Stimulated activated naive B cell treated with anti-CD40 and anti-IgM and Interleukin-4, amounts not matched to agents 10 μg/mL and 1 μg/mL and 100 μg/mL, for 72 hours (primary cell): ENCODE data around the gene GCGR.
"Not testable (repeated sequence)": the region's sequence is repeated elsewhere in the genome, so short reads cannot be mapped to it uniquely, and the experiment has no call there.

Source experiments
- ATAC-seq, 2 donors: fragments of 150-1000 bp; cut with Tn5 transposase; replicated peaks; 2 replicates each; pipeline ENCODE4 v1.10.0; 2021; ENCODE audit warnings: moderate library complexity in 1 of 2
- DNase-seq: peaks from one replicate; pipeline ENCODE4 v3.0.0; 2021
- H3K27ac Mint-ChIP-seq: one replicate; pipeline ENCODE4 v1.8.0; 2022; ENCODE audit warnings: mild to moderate bottlenecking, mixed read lengths
- H3K27me3 Mint-ChIP-seq, 2 donors: one replicate each; pipeline ENCODE4 v1.8.0; 2022; ENCODE audit warnings: mixed read lengths in 2 of 2
- H3K36me3 Mint-ChIP-seq, 2 donors: one replicate each; pipeline ENCODE4 v1.8.0; 2022; ENCODE audit warnings: mixed read lengths in 2 of 2, mild to moderate bottlenecking in 1 of 2
- H3K4me1 Mint-ChIP-seq, 2 donors: one replicate each; pipeline ENCODE4 v1.8.0; 2022; ENCODE audit warnings: mixed read lengths in 2 of 2, mild to moderate bottlenecking in 1 of 2
- H3K4me3 Mint-ChIP-seq, 2 donors: one replicate each; pipeline ENCODE4 v1.8.0; 2022; ENCODE audit warnings: mild to moderate bottlenecking in 2 of 2, mixed read lengths in 2 of 2, moderate library complexity in 1 of 2
- H3K9me3 Mint-ChIP-seq, 2 donors: one replicate each; pipeline ENCODE4 v1.8.0; 2022; ENCODE audit warnings: mixed read lengths in 2 of 2, mild to moderate bottlenecking in 1 of 2

GCGR gene

DNA sequence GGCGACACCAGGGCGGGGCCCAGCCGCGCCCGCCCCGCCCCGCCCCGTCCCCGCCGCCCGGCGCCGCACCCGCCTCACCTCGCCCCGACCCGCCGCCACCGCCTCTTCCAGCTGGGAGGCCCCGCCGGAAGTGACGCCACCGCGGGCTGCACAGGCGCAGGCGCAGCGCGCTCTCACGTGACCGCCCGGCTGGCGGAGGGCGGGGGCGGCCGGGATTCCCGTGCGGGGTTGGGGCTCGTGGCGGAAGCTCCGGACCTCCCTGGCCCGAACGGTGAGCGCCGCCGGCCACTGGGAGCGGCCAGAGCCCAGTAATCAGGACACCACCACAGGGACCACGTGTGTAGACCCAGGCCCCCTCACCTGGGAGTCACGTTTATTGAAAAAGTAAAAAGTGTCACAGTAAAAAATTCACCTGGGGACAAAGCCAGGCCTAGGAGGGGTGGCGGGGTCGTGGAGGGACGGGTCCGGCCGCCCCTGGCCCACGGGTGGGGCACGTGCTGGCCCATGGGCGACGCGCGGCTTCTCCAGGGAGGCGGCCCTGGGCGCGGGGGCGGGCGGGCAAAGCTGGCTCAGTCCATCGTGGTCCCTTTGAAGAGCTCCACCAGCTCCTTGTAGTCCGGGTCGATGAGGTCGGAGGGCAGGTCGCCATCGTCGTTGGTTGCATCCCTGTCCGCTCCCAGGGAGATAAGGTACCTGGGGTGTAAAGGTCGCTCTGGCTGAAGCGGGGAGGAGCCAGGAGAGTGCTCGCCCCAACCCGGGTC lies 29.4 kb downstream of the GCGR start, which contains the start of gene MCRIP1:
MCRIP1 (minus strand) TSS at position 132 of the 761 bp plus-strand sequence. CDS start 8,785 bp downstream, outside the sequence.
- Mint-ChIP-seq H3K9me3 (no peaks in the 10 kb centered on the region), H3K4me1 (peaks cover 24 to 38% of the 10 kb centered on the region in 2 donors), H3K27me3 (no peaks in the 10 kb centered on the region), H3K36me3 (peaks cover 8 to 9% of the 10 kb centered on the region in 2 donors), H3K27ac (peak within 1 kb of the TSS; percentile 96), H3K4me3 (peak within 1 kb of the TSS; percentile 87 to 96)
- ATAC-seq (peak; percentile 82 to 85), DNase-seq (peak; percentile 95)

DNA sequence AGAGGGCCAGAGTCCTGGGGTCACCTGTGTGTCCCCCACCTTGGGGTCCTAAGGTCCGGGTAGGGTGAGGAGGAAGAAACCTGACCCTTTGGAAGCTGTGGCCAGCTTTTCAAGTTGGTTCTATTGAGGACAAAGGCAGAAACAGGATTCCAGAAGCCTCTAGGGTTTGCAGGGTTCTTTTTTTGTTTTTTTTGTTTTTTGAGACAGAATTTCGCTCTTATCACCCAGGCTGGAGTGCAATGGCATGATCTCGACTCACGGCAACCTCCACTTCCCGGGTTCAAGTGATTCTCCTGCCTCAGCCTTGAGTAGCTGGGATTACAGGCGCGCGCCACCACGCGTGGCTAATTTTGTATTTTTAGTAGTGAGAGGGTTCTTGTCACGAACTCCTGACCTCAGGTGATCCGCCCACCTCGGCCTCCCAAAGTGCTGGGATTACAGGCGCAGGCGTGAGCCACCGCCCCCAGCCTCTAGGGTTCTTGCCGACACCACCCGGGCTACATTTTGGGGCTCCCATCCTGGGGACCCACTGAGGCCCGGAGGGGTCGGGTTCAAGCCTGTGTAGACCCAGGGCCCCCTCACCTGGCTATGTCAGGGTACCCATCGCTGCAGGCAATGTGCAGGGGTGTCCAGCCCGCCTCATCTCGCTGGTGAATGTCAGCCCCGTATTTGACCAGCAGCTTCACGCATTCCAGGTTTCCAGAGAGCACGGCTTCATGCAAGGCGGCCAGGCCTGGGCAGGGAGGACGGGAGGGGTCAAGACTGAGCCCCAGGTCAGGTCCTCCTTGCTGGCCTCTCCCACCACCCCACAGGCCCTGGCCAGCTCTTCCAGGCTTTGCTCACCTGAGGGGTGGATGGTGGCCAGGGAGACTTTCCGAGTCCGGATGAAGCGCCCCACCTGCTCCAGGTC lies 30.2 kb downstream of the GCGR start:
- peak overlapping the region; percentile 96 for H3K27ac Mint-ChIP-seq
- no peak for DNase-seq
- H3K4me1 Mint-ChIP-seq: peaks cover 20 to 33% of the 10 kb centered on the region in 2 donors
- no peak for ATAC-seq
- H3K4me3 Mint-ChIP-seq: peak overlapping the region; percentile 86 to 87
- no peaks in the 10 kb centered on the region for H3K27me3 Mint-ChIP-seq
- peaks cover 8 to 9% of the 10 kb centered on the region in 2 donors for H3K36me3 Mint-ChIP-seq
- no peaks in the 10 kb centered on the region for H3K9me3 Mint-ChIP-seq

DNA sequence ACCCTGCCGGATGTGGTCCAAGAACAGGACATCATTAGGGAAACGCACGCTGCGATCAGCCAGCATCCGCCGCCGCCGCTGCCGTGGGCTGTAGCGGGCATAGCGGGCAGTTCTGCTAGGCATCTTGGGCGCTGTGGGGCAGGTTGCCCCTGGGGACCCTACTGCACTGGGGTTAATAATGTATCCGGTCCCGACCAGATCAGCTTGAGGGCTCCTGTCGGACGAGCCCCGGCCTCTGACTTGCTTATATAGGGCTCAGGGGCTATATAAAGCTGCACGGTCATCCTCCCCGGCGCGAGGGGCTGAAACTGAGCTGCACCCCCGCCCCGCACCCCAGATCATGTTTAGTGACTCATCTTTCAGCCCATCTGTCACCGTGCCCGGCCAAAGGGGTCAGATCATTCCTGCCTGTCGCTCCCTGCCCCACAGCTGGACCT lies 30.9 kb downstream of the GCGR start, which contains the start of gene PPP1R27:
PPP1R27 (minus strand) TSS at position 220 of the 437 bp plus-strand sequence; CDS start at position 123, 97 bp downstream.
- ATAC-seq (no peak), DNase-seq (no peak)
- H3K36me3 Mint-ChIP-seq: peaks cover 6 to 8% of the 10 kb centered on the region in 2 donors
- peak within 1 kb of the TSS; percentile 96 for H3K27ac Mint-ChIP-seq
- peaks cover 17 to 28% of the 10 kb centered on the region in 2 donors for H3K4me1 Mint-ChIP-seq
- no peaks in the 10 kb centered on the region for H3K9me3 Mint-ChIP-seq
- no peaks in the 10 kb centered on the region for H3K27me3 Mint-ChIP-seq
- peak within 1 kb of the TSS; percentile 86 to 87 for H3K4me3 Mint-ChIP-seq

DNA sequence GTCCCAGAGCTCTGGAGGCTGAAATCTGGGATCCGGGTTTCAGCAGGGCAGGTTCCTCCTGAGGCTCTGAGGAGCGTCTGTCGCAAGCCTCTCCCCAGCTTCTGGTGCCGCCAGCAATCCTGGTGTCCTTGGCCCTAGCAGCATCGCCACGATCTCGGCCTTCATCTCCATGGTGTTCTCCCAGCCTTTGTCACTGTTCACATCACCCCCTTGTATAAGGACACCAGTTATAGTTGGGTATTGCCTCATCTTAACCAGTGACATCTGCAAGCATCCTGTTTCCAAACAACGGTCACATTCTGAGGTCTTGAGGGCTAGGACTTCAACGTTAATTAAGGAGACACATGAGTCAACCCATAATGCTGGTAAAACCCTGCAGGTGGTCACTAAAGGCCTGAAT lies 33.7 kb downstream of the GCGR start:
- no peak for DNase-seq
- H3K9me3 Mint-ChIP-seq: no peaks in the 10 kb centered on the region
- no peak overlapping the region for H3K27ac Mint-ChIP-seq
- peaks cover 5% of the 10 kb centered on the region in 2 donors for H3K4me1 Mint-ChIP-seq
- peaks cover 7 to 8% of the 10 kb centered on the region in 2 donors for H3K36me3 Mint-ChIP-seq
- no peak for ATAC-seq
- H3K27me3 Mint-ChIP-seq: no peaks in the 10 kb centered on the region
- H3K4me3 Mint-ChIP-seq: no peak overlapping the region

GRCh38 chr17:81838753-81839255 lies 34.9 kb downstream of the GCGR start:
- Mint-ChIP-seq H3K4me3 (no peak overlapping the region), H3K4me1 (peaks cover 3 to 4% of the 10 kb centered on the region in 2 donors), H3K36me3 (peaks cover 19 to 20% of the 10 kb centered on the region in 2 donors), H3K27me3 (no peaks in the 10 kb centered on the region), H3K27ac (no peak overlapping the region), H3K9me3 (no peaks in the 10 kb centered on the region)
- ATAC-seq (no peak), DNase-seq (no peak)

DNA sequence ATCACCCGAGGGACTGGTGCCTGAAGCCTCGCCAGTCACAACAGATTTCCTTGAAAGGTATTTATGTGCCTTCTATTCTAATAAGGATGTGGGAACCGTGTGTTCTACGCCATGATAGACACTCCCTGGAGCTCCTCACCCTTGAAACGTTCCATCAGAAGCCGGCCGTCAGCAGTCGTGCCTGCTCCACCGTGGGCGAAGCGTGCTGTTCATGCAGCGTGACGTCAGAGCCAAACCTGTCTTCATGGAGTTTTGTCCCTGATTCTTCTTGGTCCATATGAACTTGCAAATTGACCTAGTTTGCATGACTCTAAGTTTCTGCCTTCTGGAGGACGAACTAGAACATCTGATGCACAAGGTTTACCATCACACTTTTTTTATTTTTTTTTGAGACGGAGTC lies 35.4 kb downstream of the GCGR start:
- Mint-ChIP-seq H3K36me3 (peaks cover 23 to 24% of the 10 kb centered on the region in 2 donors), H3K4me1 (peaks cover 3 to 4% of the 10 kb centered on the region in 2 donors), H3K27me3 (no peaks in the 10 kb centered on the region), H3K9me3 (no peaks in the 10 kb centered on the region), H3K27ac (no peak overlapping the region), H3K4me3 (no peak overlapping the region)
- no peak for ATAC-seq
- DNase-seq: no peak

DNA sequence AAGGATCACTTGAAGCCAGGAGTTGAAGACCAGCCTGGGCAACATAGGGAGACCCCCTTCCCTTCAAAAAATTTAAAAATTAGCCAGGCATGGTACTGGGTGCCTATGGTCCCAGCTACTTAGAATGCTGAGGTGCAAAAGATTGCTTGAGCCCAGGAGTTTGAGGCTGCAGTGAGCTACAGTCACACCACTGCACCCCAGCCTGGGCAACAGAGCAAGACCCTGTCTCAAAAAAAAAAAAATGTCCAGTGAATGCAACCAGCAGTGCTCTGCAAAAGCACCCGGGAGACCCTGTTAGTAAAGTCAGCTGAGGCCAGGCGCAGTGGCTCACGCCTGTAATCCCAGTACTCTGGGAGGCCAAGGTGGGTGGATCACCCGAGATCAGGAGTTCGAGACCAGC lies 36.1 kb downstream of the GCGR start:
- not testable (repeated sequence) for H3K4me1 Mint-ChIP-seq, H3K27me3 Mint-ChIP-seq, H3K9me3 Mint-ChIP-seq, ATAC-seq, H3K4me3 Mint-ChIP-seq, DNase-seq, H3K27ac Mint-ChIP-seq
- peaks cover 30% of the 10 kb centered on the region in 2 donors for H3K36me3 Mint-ChIP-seq

DNA sequence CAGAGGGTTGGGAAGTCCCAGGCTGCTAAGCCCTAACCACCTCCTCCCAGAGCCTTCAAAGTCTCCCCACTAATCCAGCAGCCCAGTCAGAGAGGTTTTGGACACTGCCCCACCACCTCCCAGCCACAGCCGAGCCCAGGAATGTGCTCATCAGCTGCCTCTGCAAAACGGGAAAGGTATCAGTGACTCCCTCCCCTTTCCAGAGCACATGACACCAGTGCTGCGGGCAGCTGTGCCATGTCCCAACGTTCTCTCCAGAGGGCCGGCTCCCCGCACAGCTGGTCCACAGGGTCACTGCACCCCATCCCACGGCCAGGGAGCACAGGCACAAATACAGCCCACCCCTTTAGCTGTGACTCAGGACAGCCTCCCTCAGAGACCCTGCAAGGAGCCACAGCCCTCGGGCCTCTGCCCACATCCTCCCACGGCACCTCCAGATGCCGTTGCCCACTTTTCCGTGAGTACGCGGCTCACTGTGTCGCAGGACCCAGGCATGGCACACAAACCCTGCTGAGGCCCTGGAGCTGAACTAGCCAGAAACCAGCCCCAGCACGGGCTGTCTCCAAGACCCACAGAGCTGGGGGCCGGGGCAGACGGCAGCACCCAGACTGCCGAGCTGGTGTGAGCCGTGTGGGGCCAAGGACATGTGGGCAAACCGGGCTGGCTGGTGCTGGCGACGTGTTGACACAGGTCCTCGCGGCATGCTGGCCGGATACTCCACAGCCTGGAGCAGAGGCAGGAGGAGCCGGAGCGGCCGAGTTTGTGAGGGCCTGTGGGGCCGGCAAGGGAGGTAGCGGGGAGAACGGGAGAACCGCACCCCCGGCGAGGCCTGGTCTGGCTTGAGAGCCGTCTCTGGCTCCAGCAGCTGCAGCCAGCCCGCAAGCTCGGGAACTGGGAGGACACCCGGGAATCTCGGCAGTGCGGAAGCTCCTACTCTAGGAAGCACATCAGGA lies 37.2 kb downstream of the GCGR start:
- DNase-seq: no peak
- peaks cover 30 to 31% of the 10 kb centered on the region in 2 donors for H3K36me3 Mint-ChIP-seq
- no peaks in the 10 kb centered on the region for H3K27me3 Mint-ChIP-seq
- H3K4me3 Mint-ChIP-seq: no peak overlapping the region
- H3K4me1 Mint-ChIP-seq: peaks cover 0 to 2% of the 10 kb centered on the region in 2 donors
- no peaks in the 10 kb centered on the region for H3K9me3 Mint-ChIP-seq
- H3K27ac Mint-ChIP-seq: no peak overlapping the region
- ATAC-seq: no peak

DNA sequence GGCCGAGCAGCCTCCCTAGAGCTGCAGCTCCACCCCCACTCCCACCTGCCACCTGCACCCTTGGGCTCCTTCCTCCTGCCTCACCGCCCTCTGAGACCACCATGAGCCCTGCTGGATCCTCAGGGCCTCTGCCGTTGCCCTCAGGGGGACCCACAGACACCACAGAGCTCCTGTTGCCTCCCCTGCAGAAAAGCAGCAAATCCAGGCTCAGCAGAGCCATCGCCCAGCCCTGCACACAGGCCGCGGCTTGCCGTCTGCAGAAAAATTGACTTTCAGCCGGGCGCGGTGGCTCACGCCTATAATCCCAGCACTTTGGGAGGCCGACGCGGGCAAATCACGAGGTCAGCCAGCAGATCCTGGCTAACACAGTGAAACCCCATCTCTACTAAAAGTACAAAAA lies 37.9 kb downstream of the GCGR start:
- ATAC-seq (no peak), DNase-seq (no peak)

DNA sequence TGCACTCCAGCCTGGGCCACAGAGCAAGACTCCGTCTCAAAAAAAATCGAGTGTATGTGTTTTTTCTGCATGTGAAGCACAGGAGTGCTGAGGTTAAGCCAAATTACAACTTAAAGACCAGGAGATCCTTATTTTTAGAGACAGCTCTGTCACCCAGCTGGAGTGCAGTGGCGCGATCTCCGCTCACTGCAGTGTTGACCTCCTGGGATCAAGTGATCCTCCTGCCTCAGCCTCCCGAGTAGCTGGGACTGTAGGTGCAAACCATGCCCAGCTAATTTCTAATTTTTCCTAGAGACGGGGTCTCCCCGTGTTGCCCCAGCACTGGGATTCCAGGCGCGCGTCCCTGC lies 38.4 kb downstream of the GCGR start:
- Mint-ChIP-seq H3K27me3 (no peaks in the 10 kb centered on the region), H3K9me3 (no peaks in the 10 kb centered on the region), H3K36me3 (peaks cover 34 to 39% of the 10 kb centered on the region in 2 donors), H3K4me1 (peaks cover 0 to 2% of the 10 kb centered on the region in 2 donors), H3K27ac (no peak overlapping the region), H3K4me3 (no peak overlapping the region)
- DNase-seq (no peak), ATAC-seq (no peak)

More for the DNA sequence above, 37.9 kb downstream of the GCGR start:
- Mint-ChIP-seq H3K27ac (no peak overlapping the region), H3K4me1 (peaks cover 0 to 2% of the 10 kb centered on the region in 2 donors), H3K9me3 (no peaks in the 10 kb centered on the region), H3K4me3 (no peak overlapping the region), H3K36me3 (peaks cover 33 to 35% of the 10 kb centered on the region in 2 donors), H3K27me3 (no peaks in the 10 kb centered on the region)

GRCh38 chr17:81842725-81843504 lies 39.0 kb downstream of the GCGR start:
- H3K27me3 Mint-ChIP-seq: no peaks in the 10 kb centered on the region
- no peak overlapping the region for H3K27ac Mint-ChIP-seq
- peaks cover 0 to 2% of the 10 kb centered on the region in 2 donors for H3K4me1 Mint-ChIP-seq
- H3K4me3 Mint-ChIP-seq: no peak overlapping the region
- H3K36me3 Mint-ChIP-seq: peaks cover 34 to 39% of the 10 kb centered on the region in 2 donors
- ATAC-seq (no peak), DNase-seq (no peak)
- no peaks in the 10 kb centered on the region for H3K9me3 Mint-ChIP-seq

DNA sequence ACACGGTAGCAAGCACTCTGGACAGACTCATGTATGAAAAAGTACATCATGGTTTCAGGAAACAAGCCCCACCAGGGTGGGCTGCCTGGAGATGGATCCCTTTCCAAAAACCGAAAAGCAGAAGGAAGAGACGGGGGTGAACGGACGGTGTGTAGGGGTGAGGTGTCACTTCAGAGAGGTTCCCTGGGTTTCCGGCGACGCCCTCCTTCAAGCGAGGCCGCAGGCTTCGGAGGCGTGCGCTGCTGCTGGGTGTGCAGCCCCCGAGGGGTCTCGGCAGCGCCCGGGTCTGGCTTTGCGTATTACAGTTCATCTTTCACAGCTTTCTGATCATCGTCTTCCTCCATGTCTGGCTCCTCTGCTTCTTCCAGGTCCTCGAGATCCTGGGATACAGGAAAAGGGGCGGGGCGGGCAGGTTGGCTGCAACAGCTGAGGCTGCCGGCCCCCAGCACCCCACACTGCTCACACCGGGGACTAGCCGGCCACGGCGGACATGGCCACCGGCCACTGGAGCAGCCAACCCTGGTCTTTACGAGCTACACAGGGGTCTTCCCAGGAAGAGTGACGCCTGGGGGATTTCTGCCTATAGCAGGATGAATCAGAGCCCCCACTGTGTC lies 39.9 kb downstream of the GCGR start:
- no peaks in the 10 kb centered on the region for H3K27me3 Mint-ChIP-seq
- peaks cover 0 to 2% of the 10 kb centered on the region in 2 donors for H3K4me1 Mint-ChIP-seq
- no peaks in the 10 kb centered on the region for H3K9me3 Mint-ChIP-seq
- no peak for ATAC-seq
- no peak overlapping the region for H3K4me3 Mint-ChIP-seq
- peaks cover 36 to 42% of the 10 kb centered on the region in 2 donors for H3K36me3 Mint-ChIP-seq
- no peak for DNase-seq
- no peak overlapping the region for H3K27ac Mint-ChIP-seq
